Epithelial cell of esophagus (primary cell): Measurements from ENCODE around the gene ATG7.
"Not testable (repeated sequence)": the region's sequence is repeated elsewhere in the genome, so short reads cannot be mapped to it uniquely, and the experiment has no call there.

ENCODE experiments used
- DNase-seq: peaks from one replicate; pipeline ENCODE4 v3.0.0; 2010; ENCODE audit warnings: low read depth
- H3K4me3 ChIP-seq: 2 replicates; pipeline ENCODE4 v1.5.1; 2011; ENCODE audit warnings: mild to moderate bottlenecking, low read length, control low read depth
- CTCF ChIP-seq: IDR thresholded peaks from 2 replicates; pipeline ENCODE4 v1.5.1; 2011; ENCODE audit warnings: low read depth, mild to moderate bottlenecking, low read length, control low read depth, inconsistent platforms; ENCODE audit not compliant: insufficient read depth; ENCODE audit errors: missing control alignments

ATG7 gene

GRCh38 chr3:11250902-11251806 is 21.0 kb upstream of the ATG7 start:
- H3K4me3 ChIP-seq: no peak overlapping the region
- TF ChIP-seq CTCF: no peak
- DNase-seq: peak; percentile 9

DNA sequence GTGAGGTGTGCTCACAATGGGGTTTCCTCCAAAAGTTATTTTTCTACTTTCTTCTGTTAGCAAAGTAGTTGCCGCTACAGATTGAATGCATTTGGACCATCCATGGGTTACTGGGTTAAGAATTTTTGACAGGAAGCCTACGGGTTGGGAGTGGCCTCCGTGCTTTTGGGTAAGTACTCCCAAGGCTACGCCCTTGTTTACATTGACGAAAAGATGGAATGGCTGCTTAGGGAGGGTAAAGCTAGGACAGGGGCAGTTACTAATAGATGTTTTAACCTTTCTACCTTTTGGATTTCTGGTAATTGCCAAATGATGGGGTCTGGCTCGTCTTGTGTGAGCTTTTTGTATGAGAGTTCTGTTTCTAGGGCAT is 20.4 kb upstream of the ATG7 start:
- H3K4me3 ChIP-seq: no peak overlapping the region
- DNase-seq: no peak
- no peak for TF ChIP-seq CTCF

GRCh38 chr3:11254876-11255275 is 17.3 kb upstream of the ATG7 start:
- no peak overlapping the region for H3K4me3 ChIP-seq
- peak; percentile 94 for DNase-seq
- no peak for TF ChIP-seq CTCF

GRCh38 chr3:11255537-11255936 is 16.7 kb upstream of the ATG7 start:
- not testable (repeated sequence) for DNase-seq, H3K4me3 ChIP-seq

GRCh38 chr3:11258958-11259357 is 13.2 kb upstream of the ATG7 start:
- TF ChIP-seq CTCF: no peak
- H3K4me3 ChIP-seq: no peak overlapping the region
- no peak for DNase-seq

- TF ChIP-seq CTCF: no peak
- no peak for DNase-seq
- H3K4me3 ChIP-seq: no peak overlapping the region
Measured at GRCh38 chr3:11260460-11260859, 11.7 kb upstream of the ATG7 start.

DNA sequence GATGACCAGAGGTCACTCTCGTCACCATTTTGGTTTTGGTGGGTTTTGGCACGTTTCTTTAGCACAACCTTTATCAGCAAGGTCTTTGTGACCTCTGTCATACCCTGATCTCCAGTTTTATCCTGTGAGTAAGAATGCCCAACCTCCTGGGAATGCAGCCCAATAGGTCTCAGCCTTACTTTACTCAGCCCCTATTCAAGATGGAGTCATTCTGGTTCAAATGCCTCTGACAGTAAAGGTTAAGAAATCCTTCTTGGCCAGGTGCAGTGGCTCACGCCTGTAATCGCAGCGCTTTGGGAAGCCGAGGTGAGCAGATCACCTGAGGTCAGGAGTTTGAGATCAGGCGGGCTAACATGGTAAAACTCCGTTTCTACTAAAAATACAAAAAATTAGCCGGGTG is 3.2 kb upstream of the ATG7 start:
- no peak for DNase-seq
- H3K4me3 ChIP-seq: no peak overlapping the region
- TF ChIP-seq CTCF: no peak
